Calu3 (cell line): Measurements from ENCODE around the gene FAM24B. TPM values are rescaled to one million over a fixed set of nuclear protein-coding genes. Genes with fewer than 3 reads are reported as not detected.

Experiments
- BruUV-seq: library from RNA; stranded (reverse); fragments of 400-500 nt; replicated peaks from 2 replicates; lab custom pipeline; 2021; lab: Mats Ljungman, UMichigan
- CTCF ChIA-PET: fragments of 300-600 bp; sonication (Branson Sonifier 250); formaldehyde crosslinking; loops from one replicate; lab custom pipeline; 2022; ENCODE audit warnings: antibody characterized with exemption; lab: Charles Lee
- DNase-seq: peaks from one replicate; pipeline ENCODE4 v3.0.0; 2022
- H3K27ac Mint-ChIP-seq: one replicate; pipeline ENCODE4 v1.8.0; 2022; ENCODE audit warnings: mixed read lengths; ENCODE audit not compliant: unreplicated experiment
- H3K27me3 Mint-ChIP-seq: one replicate; pipeline ENCODE4 v1.8.0; 2022; ENCODE audit warnings: mixed read lengths; ENCODE audit not compliant: unreplicated experiment
- H3K36me3 Mint-ChIP-seq: one replicate; pipeline ENCODE4 v1.8.0; 2022; ENCODE audit warnings: mild to moderate bottlenecking, moderate library complexity, mixed read lengths; ENCODE audit not compliant: insufficient read depth, unreplicated experiment
- H3K4me1 Mint-ChIP-seq: one replicate; pipeline ENCODE4 v1.8.0; 2022; ENCODE audit warnings: mild to moderate bottlenecking, low read depth, mixed read lengths; ENCODE audit not compliant: unreplicated experiment
- H3K4me3 Mint-ChIP-seq: one replicate; pipeline ENCODE4 v1.8.0; 2022; ENCODE audit warnings: mild to moderate bottlenecking, low read depth, moderate library complexity, mixed read lengths; ENCODE audit not compliant: unreplicated experiment
- H3K9me3 Mint-ChIP-seq: one replicate; pipeline ENCODE4 v1.8.0; 2022; ENCODE audit warnings: low read depth, mixed read lengths; ENCODE audit not compliant: unreplicated experiment
- CTCF ChIP-seq: fragments of 200-600 bp; IDR thresholded peaks from one replicate; pipeline ENCODE4 v1.8.0; 2022; ENCODE audit warnings: antibody characterized with exemption; ENCODE audit not compliant: unreplicated experiment
- intact Hi-C: fragments of 100-400 bp; cut with micrococcal nuclease; formaldehyde crosslinking; loops from one replicate; pipeline ENCODE4 v1.10.0; 2022; ENCODE audit not compliant: unreplicated experiment
- total RNA-seq: library from RNA; stranded (reverse); gene quantifications from 2 replicates; pipeline ENCODE4 v1.2.3, GENCODE V29; 2022

FAM24B gene
- total RNA-seq, 1 experiment from 2014 or later = 6.3 TPM

- H3K27me3 Mint-ChIP-seq = no peaks in the 10 kb centered on the region
- no TSS peak for BruUV-seq
- intact Hi-C loops = no loop called here
- no peak for TF ChIP-seq CTCF
- peaks cover 10% of the 10 kb centered on the region for H3K4me1 Mint-ChIP-seq
- H3K27ac Mint-ChIP-seq = no peak overlapping the region
- peaks cover 3% of the 10 kb centered on the region for H3K36me3 Mint-ChIP-seq
- DNase-seq = no peak
- H3K4me3 Mint-ChIP-seq = no peak overlapping the region
- H3K9me3 Mint-ChIP-seq = peaks cover 2% of the 10 kb centered on the region
- CTCF ChIA-PET = interaction anchor here (1.0 kb wide), 1 partner anchor 42 kb away, joined by 4 read pairs; no protein-coding TSS in a partner anchor
These were observed 14.5 kb downstream of the FAM24B start for GRCh38 chr10:122864901-122865300.

GRCh38 chr10:122864194-122864592 lies 15.2 kb downstream of the FAM24B start:
- peaks cover 10% of the 10 kb centered on the region for H3K4me1 Mint-ChIP-seq
- H3K36me3 Mint-ChIP-seq = peaks cover 3% of the 10 kb centered on the region
- intact Hi-C loops = no loop called here
- no peak overlapping the region for H3K4me3 Mint-ChIP-seq
- H3K27ac Mint-ChIP-seq = no peak overlapping the region
- DNase-seq = no peak
- H3K27me3 Mint-ChIP-seq = no peaks in the 10 kb centered on the region
- no peak for TF ChIP-seq CTCF
- no TSS peak for BruUV-seq
- CTCF ChIA-PET = interaction anchor here (1.0 kb wide), 1 partner anchor 41 kb away, joined by 4 read pairs; no protein-coding TSS in a partner anchor
- H3K9me3 Mint-ChIP-seq = peaks cover 2% of the 10 kb centered on the region

GRCh38 chr10:122863216-122864193 lies 15.9 kb downstream of the FAM24B start:
- no peak overlapping the region for H3K27ac Mint-ChIP-seq
- no peak for TF ChIP-seq CTCF
- intact Hi-C loops = no loop called here
- BruUV-seq = no TSS peak
- no peak for DNase-seq
- CTCF ChIA-PET = no interaction called here
- peaks cover 3% of the 10 kb centered on the region for H3K36me3 Mint-ChIP-seq
- no peak overlapping the region for H3K4me3 Mint-ChIP-seq
- H3K9me3 Mint-ChIP-seq = peaks cover 2% of the 10 kb centered on the region
- peaks cover 10% of the 10 kb centered on the region for H3K4me1 Mint-ChIP-seq
- H3K27me3 Mint-ChIP-seq = no peaks in the 10 kb centered on the region

DNA sequence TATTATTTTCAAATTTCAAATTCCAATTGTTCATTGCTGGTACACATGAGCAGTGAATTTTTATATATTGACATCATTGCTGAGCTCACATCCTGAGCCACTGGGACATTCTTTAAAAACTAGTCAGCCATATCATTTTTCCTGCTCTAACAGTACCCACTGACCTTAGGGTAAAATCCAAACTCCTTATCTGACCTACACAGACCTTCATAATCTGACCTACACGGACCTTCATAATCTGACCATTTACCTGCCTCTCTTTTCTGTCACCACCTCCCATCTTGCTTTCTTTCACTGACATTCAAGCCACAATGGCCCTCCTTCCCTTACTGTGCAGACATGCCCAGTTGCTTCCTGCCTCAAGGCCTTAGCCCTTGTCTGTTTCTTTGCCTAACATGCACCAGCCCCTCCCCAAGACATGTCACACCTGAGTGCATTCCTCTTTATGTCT lies 17.6 kb downstream of the FAM24B start:
- peaks cover 10% of the 10 kb centered on the region for H3K4me1 Mint-ChIP-seq
- no peaks in the 10 kb centered on the region for H3K9me3 Mint-ChIP-seq
- peaks cover 3% of the 10 kb centered on the region for H3K36me3 Mint-ChIP-seq
- intact Hi-C loops = no loop called here
- BruUV-seq = no TSS peak
- CTCF ChIA-PET = no interaction called here
- H3K4me3 Mint-ChIP-seq = no peak overlapping the region
- H3K27me3 Mint-ChIP-seq = no peaks in the 10 kb centered on the region
- TF ChIP-seq CTCF = no peak
- no peak for DNase-seq
- no peak overlapping the region for H3K27ac Mint-ChIP-seq
